ENCODE data around the gene MRPS25.
"Not testable (repeated sequence)": the region's sequence is repeated elsewhere in the genome, so short reads cannot be mapped to it uniquely, and the experiment has no call there.

Gene MRPS25

GRCh38 chr3:15042936-15043335, 22.2 kb downstream of the MRPS25 start:
- FAIRE-seq = no peak

GRCh38 chr3:15041950-15042349, 23.2 kb downstream of the MRPS25 start:
- no peak for FAIRE-seq

- FAIRE-seq = no peak
These were observed 24.3 kb downstream of the MRPS25 start for GRCh38 chr3:15040844-15041243.

- no peak for FAIRE-seq
These were observed 26.8 kb downstream of the MRPS25 start for GRCh38 chr3:15038306-15038705.

- no peak for FAIRE-seq
These were observed 32.0 kb downstream of the MRPS25 start for GRCh38 chr3:15033103-15033502.

- FAIRE-seq = no peak
These were observed 32.5 kb downstream of the MRPS25 start for GRCh38 chr3:15032650-15033049.

GRCh38 chr3:15029625-15030024, 35.5 kb downstream of the MRPS25 start:
- FAIRE-seq = no peak

GRCh38 chr3:15023719-15024118, 41.4 kb downstream of the MRPS25 start:
- FAIRE-seq = no peak

- no peak for FAIRE-seq
These were observed 41.9 kb downstream of the MRPS25 start for GRCh38 chr3:15023249-15023648.

- FAIRE-seq = no peak
These were observed 47.9 kb downstream of the MRPS25 start for GRCh38 chr3:15017191-15017590.

- no peak for FAIRE-seq
These were observed 49.7 kb downstream of the MRPS25 start for GRCh38 chr3:15015456-15015855.

- FAIRE-seq = no peak
These were observed 50.3 kb downstream of the MRPS25 start for GRCh38 chr3:15014606-15015328.

- no peak for FAIRE-seq
These were observed 53.9 kb downstream of the MRPS25 start for GRCh38 chr3:15011174-15011573.

GRCh38 chr3:15010664-15011063, 54.5 kb downstream of the MRPS25 start:
- FAIRE-seq = no peak

GRCh38 chr3:15009167-15009566, 55.9 kb downstream of the MRPS25 start:
- no peak for FAIRE-seq

- FAIRE-seq = no peak
These were observed 57.4 kb downstream of the MRPS25 start for GRCh38 chr3:15007681-15008141.

GRCh38 chr3:14999182-14999581, 65.9 kb downstream of the MRPS25 start:
- not testable (repeated sequence) for FAIRE-seq
